HEK293 (cell line): Measurements from ENCODE around the gene KLHL36.

Experiments used
- OVOL3 ChIP-seq: fragments of 450-650 bp; formaldehyde crosslinking; IDR thresholded peaks from 2 replicates; pipeline ENCODE4 v1.5.1; 2016; ENCODE audit warnings: missing biosample characterization, missing genetic modification characterization
- ZNF184 ChIP-seq: fragments of 450-650 bp; IDR thresholded peaks from 2 replicates; pipeline ENCODE4 v1.5.1; 2018; ENCODE audit warnings: missing biosample characterization, mild to moderate bottlenecking, missing genetic modification characterization
- ZNF596 ChIP-seq: fragments of 450-650 bp; IDR thresholded peaks from 2 replicates; pipeline ENCODE4 v1.5.0; 2018; ENCODE audit warnings: missing biosample characterization, mild to moderate bottlenecking, missing genetic modification characterization, moderate library complexity
- ZNF837 ChIP-seq: fragments of 450-650 bp; formaldehyde crosslinking; IDR thresholded peaks from 2 replicates; pipeline ENCODE4 v1.5.1; 2016; ENCODE audit warnings: missing biosample characterization, missing genetic modification characterization
- TF ChIP-seq, protein P1 (sequence below): fragments of 450-650 bp; formaldehyde crosslinking; optimal IDR thresholded peaks from 2 replicates; pipeline ENCODE3; 2016; ENCODE audit warnings: missing biosample characterization, mild to moderate bottlenecking, missing genetic modification characterization
- TF ChIP-seq, protein P2 (sequence below): fragments of 450-650 bp; formaldehyde crosslinking; IDR thresholded peaks from 2 replicates; pipeline ENCODE4 v1.5.1; 2016; ENCODE audit warnings: missing biosample characterization, missing genetic modification characterization

DNA sequence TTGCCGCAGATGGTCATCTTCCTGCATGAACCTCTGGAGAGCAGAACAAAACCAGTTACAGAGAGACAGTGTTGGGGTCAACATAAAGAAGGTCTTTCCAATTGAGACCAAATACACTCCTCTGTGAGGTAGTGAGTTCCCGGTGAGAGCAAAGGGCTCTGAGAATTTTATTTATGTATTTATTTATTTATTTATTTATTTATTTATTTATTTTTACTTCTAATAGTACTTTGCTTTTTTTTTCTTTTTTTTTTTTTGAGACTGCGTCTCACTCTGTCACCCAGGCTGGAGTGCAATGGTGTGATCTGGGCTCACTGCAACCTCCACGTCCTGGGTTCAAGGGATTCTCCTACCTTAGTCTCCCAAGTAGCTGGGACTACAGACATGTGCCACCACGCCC, 18.3 kb upstream of the KLHL36 start:
- TF ChIP-seq, protein P1, sequence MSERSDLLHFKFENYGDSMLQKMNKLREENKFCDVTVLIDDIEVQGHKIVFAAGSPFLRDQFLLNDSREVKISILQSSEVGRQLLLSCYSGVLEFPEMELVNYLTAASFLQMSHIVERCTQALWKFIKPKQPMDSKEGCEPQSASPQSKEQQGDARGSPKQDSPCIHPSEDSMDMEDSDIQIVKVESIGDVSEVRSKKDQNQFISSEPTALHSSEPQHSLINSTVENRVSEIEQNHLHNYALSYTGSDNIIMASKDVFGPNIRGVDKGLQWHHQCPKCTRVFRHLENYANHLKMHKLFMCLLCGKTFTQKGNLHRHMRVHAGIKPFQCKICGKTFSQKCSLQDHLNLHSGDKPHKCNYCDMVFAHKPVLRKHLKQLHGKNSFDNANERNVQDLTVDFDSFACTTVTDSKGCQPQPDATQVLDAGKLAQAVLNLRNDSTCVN = no peak
- TF ChIP-seq ZNF184 (tag by site-specific recombination) (no peak), ZNF837 (no peak), OVOL3 (no peak; the same call in 1 of the 2 replicates), ZNF596 (tag by site-specific recombination) (no peak)
- TF ChIP-seq, protein P2, sequence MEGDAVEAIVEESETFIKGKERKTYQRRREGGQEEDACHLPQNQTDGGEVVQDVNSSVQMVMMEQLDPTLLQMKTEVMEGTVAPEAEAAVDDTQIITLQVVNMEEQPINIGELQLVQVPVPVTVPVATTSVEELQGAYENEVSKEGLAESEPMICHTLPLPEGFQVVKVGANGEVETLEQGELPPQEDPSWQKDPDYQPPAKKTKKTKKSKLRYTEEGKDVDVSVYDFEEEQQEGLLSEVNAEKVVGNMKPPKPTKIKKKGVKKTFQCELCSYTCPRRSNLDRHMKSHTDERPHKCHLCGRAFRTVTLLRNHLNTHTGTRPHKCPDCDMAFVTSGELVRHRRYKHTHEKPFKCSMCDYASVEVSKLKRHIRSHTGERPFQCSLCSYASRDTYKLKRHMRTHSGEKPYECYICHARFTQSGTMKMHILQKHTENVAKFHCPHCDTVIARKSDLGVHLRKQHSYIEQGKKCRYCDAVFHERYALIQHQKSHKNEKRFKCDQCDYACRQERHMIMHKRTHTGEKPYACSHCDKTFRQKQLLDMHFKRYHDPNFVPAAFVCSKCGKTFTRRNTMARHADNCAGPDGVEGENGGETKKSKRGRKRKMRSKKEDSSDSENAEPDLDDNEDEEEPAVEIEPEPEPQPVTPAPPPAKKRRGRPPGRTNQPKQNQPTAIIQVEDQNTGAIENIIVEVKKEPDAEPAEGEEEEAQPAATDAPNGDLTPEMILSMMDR (tag by site-specific recombination) = no peak
